ENCODE measurements around the gene SRCAP.
A peak's percentile ranks its signal among the peaks of the same experiment; 100 is the strongest.

The SRCAP gene

GRCh38 chr16:30740364-30741251, 41.6 kb downstream of the SRCAP start:
- TF ChIP-seq CTCF (IDR thresholded peaks at IDR 0.05; ENCODE audit: unreplicated experiment in 3 of 3), result no peak
- no peak overlapping the region for H3K4me3 Mint-ChIP-seq
- H3K9me3 Mint-ChIP-seq, result no peaks in the 10 kb centered on the region
- peak overlapping the region in 2 of 3 experiments; percentile 24 to 58 for H3K27ac Mint-ChIP-seq
- peaks cover 7% of the 10 kb centered on the region for H3K4me1 Mint-ChIP-seq
- peaks cover 48% of the 10 kb centered on the region for H3K36me3 Mint-ChIP-seq (ENCODE audit: low read depth)
- H3K27me3 Mint-ChIP-seq (ENCODE audit: low read depth), result no peaks in the 10 kb centered on the region

GRCh38 chr16:30741461-30741914, 42.5 kb downstream of the SRCAP start:
- H3K4me1 Mint-ChIP-seq, result peaks cover 7% of the 10 kb centered on the region
- H3K36me3 Mint-ChIP-seq (ENCODE audit: low read depth), result peaks cover 42% of the 10 kb centered on the region
- H3K4me3 Mint-ChIP-seq, result no peak overlapping the region
- no peaks in the 10 kb centered on the region for H3K9me3 Mint-ChIP-seq
- H3K27ac Mint-ChIP-seq, result peak overlapping the region in 2 of 3 experiments; percentile 24 to 34
- no peaks in the 10 kb centered on the region for H3K27me3 Mint-ChIP-seq (ENCODE audit: low read depth)
- no peak for TF ChIP-seq CTCF (IDR thresholded peaks at IDR 0.05; ENCODE audit: unreplicated experiment in 3 of 3)

- Mint-ChIP-seq H3K4me3 (no peak overlapping the region), H3K9me3 (no peaks in the 10 kb centered on the region), H3K4me1 (peaks cover 7% of the 10 kb centered on the region), H3K27ac (no peak overlapping the region), H3K36me3 (ENCODE audit: low read depth) (peaks cover 34% of the 10 kb centered on the region), H3K27me3 (ENCODE audit: low read depth) (no peaks in the 10 kb centered on the region)
- no peak for TF ChIP-seq CTCF (IDR thresholded peaks at IDR 0.05; ENCODE audit: unreplicated experiment in 3 of 3)
Measured at GRCh38 chr16:30743716-30744115, 44.7 kb downstream of the SRCAP start.

GRCh38 chr16:30744183-30744582, 45.2 kb downstream of the SRCAP start:
- no peak for TF ChIP-seq CTCF (IDR thresholded peaks at IDR 0.05; ENCODE audit: unreplicated experiment in 3 of 3)
- Mint-ChIP-seq H3K27ac (no peak overlapping the region), H3K9me3 (no peaks in the 10 kb centered on the region), H3K4me3 (no peak overlapping the region), H3K36me3 (ENCODE audit: low read depth) (peaks cover 34% of the 10 kb centered on the region), H3K4me1 (peaks cover 7% of the 10 kb centered on the region), H3K27me3 (ENCODE audit: low read depth) (no peaks in the 10 kb centered on the region)

GRCh38 chr16:30745082-30745481, 46.1 kb downstream of the SRCAP start:
- peaks cover 7% of the 10 kb centered on the region for H3K4me1 Mint-ChIP-seq
- no peak for TF ChIP-seq CTCF (IDR thresholded peaks at IDR 0.05; ENCODE audit: unreplicated experiment in 3 of 3)
- H3K27ac Mint-ChIP-seq, result no peak overlapping the region
- H3K4me3 Mint-ChIP-seq, result peak overlapping the region in 2 of 3 experiments; percentile 39 to 40
- no peaks in the 10 kb centered on the region for H3K27me3 Mint-ChIP-seq (ENCODE audit: low read depth)
- peaks cover 33% of the 10 kb centered on the region for H3K36me3 Mint-ChIP-seq (ENCODE audit: low read depth)
- H3K9me3 Mint-ChIP-seq, result no peaks in the 10 kb centered on the region
